Fibroblast of mammary gland (primary cell): ENCODE measurements around the gene VWA1.
A peak's percentile ranks its signal among the peaks of the same experiment; 100 is the strongest.
"Not testable (repeated sequence)": the region's sequence is repeated elsewhere in the genome, so short reads cannot be mapped to it uniquely, and the experiment has no call there.

Source experiments
- DNase-seq: peaks from one replicate; pipeline ENCODE4 v3.0.0-alpha.2; 2010; ENCODE audit warnings: low read depth
- H3K4me3 ChIP-seq: 2 replicates; pipeline ENCODE4 v1.5.1; 2011; ENCODE audit warnings: low read depth, mild to moderate bottlenecking, low read length, moderate library complexity; ENCODE audit not compliant: control insufficient read depth
- TF ChIP-seq, protein P1 (sequence below): conservative IDR thresholded peaks from 2 replicates; pipeline ENCODE4 v1.5.1; 2011; ENCODE audit warnings: low read depth, low read length, inconsistent platforms; ENCODE audit not compliant: control insufficient read depth, insufficient read depth

The VWA1 gene

DNA sequence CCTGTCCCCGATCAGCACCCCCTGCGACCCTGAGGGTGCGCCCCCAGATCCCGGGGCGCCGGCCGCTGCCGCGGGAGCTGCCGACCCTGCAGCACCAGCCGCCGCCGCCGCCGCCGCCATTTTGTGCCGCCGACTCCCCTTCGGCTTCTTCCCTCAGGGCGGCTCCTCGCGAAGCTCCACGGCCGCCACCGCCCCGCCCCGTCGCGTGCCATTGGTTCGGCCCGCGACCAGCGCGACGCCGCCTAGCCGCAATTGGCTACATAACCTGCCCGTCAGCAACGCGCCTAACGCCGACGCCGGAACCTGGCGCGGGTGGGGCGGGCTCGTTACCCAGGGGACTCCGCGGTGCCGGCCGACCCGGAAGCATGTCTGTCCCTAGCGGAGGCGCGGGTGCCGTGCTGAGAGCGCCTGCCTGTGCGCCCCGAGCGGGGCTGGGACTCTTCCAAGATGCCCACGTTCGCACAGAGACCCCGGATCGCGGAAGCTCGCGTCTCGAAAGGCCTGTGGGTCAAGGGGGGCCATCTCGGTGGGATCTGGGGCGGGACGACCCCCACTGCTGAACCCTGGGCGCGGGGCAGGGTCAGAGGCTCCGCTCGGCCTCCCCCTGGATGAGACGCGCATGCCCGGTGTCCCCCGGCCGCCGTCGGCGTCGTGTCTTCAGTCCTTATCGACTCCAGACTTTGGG lies 36.2 kb upstream of the VWA1 start, which contains the start of gene CCNL2:
Gene CCNL2, minus strand, starts transcription at position 149 of the 685 bp plus-strand sequence. Its CDS starts 29 bp downstream, at position 120.
- TF ChIP-seq, protein P1, sequence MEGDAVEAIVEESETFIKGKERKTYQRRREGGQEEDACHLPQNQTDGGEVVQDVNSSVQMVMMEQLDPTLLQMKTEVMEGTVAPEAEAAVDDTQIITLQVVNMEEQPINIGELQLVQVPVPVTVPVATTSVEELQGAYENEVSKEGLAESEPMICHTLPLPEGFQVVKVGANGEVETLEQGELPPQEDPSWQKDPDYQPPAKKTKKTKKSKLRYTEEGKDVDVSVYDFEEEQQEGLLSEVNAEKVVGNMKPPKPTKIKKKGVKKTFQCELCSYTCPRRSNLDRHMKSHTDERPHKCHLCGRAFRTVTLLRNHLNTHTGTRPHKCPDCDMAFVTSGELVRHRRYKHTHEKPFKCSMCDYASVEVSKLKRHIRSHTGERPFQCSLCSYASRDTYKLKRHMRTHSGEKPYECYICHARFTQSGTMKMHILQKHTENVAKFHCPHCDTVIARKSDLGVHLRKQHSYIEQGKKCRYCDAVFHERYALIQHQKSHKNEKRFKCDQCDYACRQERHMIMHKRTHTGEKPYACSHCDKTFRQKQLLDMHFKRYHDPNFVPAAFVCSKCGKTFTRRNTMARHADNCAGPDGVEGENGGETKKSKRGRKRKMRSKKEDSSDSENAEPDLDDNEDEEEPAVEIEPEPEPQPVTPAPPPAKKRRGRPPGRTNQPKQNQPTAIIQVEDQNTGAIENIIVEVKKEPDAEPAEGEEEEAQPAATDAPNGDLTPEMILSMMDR = peak; percentile 35

DNA sequence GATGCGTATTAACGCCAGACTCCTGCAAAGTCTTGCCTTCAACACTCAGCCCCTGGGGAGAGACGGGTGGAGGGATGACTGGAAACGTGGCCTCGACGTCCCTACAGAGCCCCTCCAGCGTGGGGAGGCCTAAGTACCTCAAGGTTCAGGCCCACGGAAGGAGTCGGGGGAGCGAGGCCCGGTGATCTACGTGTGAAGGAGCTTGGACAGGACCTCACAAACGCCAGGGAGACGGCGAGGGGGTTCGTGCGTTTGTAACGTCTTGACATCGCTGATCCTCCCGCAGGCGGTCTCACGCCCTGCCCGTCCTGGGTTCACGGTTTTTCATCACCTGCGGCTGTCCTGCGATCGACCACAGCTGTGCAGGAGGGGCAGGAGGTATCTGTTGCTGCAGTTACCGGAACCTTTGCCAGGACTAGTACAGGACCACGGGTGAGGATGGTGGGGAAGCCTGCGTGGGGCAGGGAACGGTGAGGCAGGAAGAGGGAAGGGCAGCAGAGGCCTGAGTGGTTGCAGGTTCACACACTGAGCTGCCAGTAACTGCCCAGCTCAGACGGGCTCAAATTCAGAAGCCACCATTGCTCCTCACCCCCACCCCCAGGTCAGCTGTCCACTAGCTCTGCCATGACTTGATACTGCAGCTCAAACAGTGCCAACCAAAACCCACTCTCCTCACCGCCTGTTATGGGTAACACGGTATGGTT lies 35.5 kb upstream of the VWA1 start:
- peak; percentile 28 for DNase-seq
- H3K4me3 ChIP-seq = peak overlapping the region; percentile 95
- TF ChIP-seq, protein P1 = no peak

More for the DNA sequence above, 36.2 kb upstream of the VWA1 start, which contains the start of gene CCNL2:
- DNase-seq = peak; percentile 97
- peak within 1 kb of the TSS; percentile 95 for H3K4me3 ChIP-seq

DNA sequence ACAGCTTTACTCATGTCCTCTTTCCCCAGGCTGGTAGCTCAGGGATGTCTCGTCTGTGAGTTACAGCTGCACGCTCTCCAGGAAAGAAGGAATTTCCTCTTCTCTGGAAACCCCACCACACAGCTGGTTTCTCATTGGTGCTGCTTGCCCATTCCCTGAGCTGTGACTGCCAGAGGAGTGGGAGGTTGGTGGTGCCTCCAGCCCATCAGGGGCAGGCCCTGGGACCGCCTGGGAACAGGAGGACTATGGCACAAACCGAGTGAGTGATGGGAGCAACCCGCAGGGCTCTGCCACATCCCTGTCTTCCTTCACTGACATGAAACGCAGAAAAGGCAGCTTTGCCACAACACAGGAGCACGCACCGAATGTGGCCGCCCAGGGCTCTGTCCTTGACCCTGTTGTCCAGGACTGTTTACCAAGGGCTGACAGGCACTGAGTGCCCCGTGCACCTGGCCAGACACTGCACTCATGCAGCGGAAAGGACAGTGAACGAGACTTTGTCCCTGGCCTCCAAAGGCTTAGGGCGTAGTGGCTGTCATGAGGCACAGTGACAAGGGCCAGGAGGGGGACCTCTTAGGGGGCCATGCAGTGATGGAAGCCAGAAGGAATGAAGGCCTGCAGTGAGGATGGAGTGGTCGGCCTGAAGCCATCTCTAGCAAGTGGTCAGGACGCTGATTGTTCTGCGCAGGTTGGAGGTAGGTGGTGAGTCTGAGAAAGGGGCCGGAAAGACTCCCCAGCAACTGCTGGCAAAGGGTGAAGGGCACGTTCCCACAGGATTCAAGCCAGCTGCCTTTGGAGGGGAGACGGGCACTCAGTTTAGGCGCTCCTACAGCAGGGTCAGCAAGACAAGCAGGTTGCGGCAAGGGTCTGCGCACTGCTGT lies 34.7 kb upstream of the VWA1 start:
- TF ChIP-seq, protein P1 = no peak
- DNase-seq = no peak
- peak overlapping the region; percentile 95 for H3K4me3 ChIP-seq

DNA sequence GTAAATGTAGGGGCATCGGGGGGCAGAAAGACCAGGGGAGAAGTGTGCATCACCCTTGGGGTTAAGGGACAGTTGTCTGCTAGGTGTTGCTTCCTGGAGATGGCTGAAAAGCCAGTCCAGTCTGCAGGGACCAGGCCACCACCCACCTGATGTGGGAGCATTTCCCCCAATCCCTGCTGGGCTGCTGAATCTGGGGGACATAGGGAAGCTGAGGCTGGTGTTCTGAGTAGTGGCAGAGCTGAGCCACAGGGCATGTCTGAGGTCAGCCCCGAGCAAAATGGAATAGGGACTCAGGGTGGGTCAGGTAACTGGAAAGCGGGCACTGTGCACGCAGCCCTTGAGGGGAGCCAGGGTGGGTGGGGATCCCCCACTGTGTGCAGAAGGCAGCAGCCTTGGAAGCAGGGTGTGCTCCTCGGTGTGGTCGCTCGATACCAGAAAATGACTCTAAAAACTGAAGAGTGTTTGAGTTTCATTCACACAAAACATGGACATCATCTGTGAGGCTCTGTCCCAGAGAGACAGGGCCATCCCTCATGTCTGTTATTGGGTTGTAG lies 34.0 kb upstream of the VWA1 start:
- DNase-seq = no peak
- TF ChIP-seq, protein P1 = no peak
- no peak overlapping the region for H3K4me3 ChIP-seq

DNA sequence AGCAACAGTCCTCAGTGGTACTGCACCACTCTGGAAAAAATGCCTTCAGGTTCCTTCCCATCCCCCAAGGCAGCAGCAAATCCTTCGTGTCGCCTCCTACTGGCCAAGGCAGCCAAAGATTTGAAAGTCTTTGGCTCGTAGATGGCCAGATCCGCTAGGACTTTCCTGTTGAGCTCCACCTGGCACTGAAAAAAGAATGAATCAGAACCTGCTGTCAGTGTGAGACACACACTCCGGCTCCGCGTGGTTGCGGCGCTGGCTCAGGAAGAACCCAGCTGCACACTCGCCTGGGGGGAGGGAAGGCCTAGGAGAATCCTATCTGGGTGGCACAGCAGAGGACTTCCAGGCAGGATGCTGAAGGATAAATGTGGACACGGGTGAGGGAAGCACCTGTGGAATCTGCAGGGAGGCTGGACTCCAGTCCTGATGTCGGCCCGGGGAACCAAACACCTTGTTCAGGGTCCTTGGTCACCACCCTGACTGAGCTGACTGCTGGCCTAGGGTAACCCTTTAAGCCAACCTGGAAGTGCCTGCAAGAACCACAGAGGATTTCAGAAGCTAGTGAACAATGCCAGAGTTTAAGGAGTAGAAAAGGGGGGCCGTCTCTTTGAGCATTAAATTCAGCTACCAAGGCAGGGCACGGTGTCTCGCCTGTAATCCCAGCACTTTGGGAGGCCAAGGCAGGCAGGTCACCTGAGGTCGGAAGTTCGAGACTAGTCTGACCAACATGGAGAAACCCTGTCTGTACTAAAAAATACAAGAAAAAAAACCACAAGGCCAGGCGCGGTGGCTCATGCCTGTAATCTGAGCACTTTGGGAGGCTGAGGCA lies 33.2 kb upstream of the VWA1 start:
- TF ChIP-seq, protein P1 = peak; percentile 90
- H3K4me3 ChIP-seq = no peak overlapping the region
- DNase-seq = peak; percentile 90

DNA sequence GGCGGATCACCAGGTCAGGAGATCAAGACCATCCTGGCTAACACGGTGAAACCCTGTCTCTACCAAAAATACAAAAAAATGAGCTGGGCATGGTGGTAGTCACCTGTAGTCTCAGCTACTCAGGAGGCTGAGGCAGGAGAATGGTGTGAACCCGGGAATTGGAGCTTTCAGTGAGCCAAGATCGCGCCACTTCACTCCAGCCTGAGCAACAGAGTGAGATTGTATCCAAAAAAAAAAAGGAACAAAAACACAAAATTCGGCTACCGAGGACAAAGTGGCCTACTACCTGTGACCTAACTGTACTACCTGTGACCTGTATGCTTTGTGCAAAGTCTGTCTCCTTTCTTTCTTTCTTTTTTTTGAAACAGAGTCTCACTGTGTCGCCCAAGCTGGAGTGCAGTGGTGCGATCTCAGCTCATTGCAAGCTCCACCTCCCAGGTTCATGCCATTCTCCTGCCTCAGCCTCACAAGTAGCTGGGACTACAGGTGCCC lies 32.5 kb upstream of the VWA1 start:
- H3K4me3 ChIP-seq, DNase-seq: not testable (repeated sequence)
